Activated CD4-positive, alpha-beta T cell treated with anti-CD3 and anti-CD28 coated beads, Interleukin-2, amount 50 U/mL, for 16 hours (primary cell): Measurements from ENCODE around the gene DAPK1.

ENCODE experiments used
- DNase-seq: peaks from one replicate; pipeline ENCODE4 v3.0.0-alpha.2; 2020

DAPK1 gene

GRCh38 chr9:87618931-87619330 lies 121.3 kb downstream of the DAPK1 start:
- no peak for DNase-seq

- no peak for DNase-seq
Observed at GRCh38 chr9:87619346-87619745, 121.7 kb downstream of the DAPK1 start.

- no peak for DNase-seq
Observed at GRCh38 chr9:87620731-87621322, 123.2 kb downstream of the DAPK1 start.

- no peak for DNase-seq
Observed at GRCh38 chr9:87622098-87622497, 124.4 kb downstream of the DAPK1 start.

GRCh38 chr9:87622923-87623322 lies 125.3 kb downstream of the DAPK1 start:
- no peak for DNase-seq

- DNase-seq: no peak
Observed at GRCh38 chr9:87628346-87628745, 130.7 kb downstream of the DAPK1 start.

GRCh38 chr9:87629104-87629503 lies 131.4 kb downstream of the DAPK1 start:
- DNase-seq: no peak

GRCh38 chr9:87630266-87630665 lies 132.6 kb downstream of the DAPK1 start:
- DNase-seq: no peak

- no peak for DNase-seq
Observed at GRCh38 chr9:87630846-87631245, 133.2 kb downstream of the DAPK1 start.

GRCh38 chr9:87635656-87636501 lies 138.2 kb downstream of the DAPK1 start:
- no peak for DNase-seq

GRCh38 chr9:87638292-87638691 lies 140.6 kb downstream of the DAPK1 start:
- no peak for DNase-seq

- no peak for DNase-seq
Observed at GRCh38 chr9:87639949-87640348, 142.3 kb downstream of the DAPK1 start.

GRCh38 chr9:87640385-87640795 lies 142.7 kb downstream of the DAPK1 start:
- DNase-seq: no peak

- DNase-seq: no peak
Observed at GRCh38 chr9:87641067-87641466, 143.4 kb downstream of the DAPK1 start.

- DNase-seq: no peak
Observed at GRCh38 chr9:87642330-87643106, 144.9 kb downstream of the DAPK1 start.

GRCh38 chr9:87643107-87643650 lies 145.5 kb downstream of the DAPK1 start:
- no peak for DNase-seq

GRCh38 chr9:87643778-87644570 lies 146.3 kb downstream of the DAPK1 start:
- DNase-seq: no peak

- DNase-seq: no peak
Observed at GRCh38 chr9:87644659-87645058, 147.0 kb downstream of the DAPK1 start.

GRCh38 chr9:87646546-87646945 lies 148.9 kb downstream of the DAPK1 start:
- no peak for DNase-seq

- no peak for DNase-seq
Observed at GRCh38 chr9:87647114-87647513, 149.4 kb downstream of the DAPK1 start.

GRCh38 chr9:87648606-87649005 lies 150.9 kb downstream of the DAPK1 start:
- DNase-seq: no peak

- no peak for DNase-seq
Observed at GRCh38 chr9:87650611-87651295, 153.1 kb downstream of the DAPK1 start.
